ENCODE results near the gene ZCCHC17.

Gene ZCCHC17

GRCh38 chr1:31413405-31414001 lies 116.7 kb downstream of the ZCCHC17 start:
- Histone ChIP-seq H3K27me3 (ENCODE audit: insufficient read depth, low read depth, severe bottlenecking) (no peaks in the 10 kb centered on the region), H3K36me3 (no peaks in the 10 kb centered on the region), H3K9me3 (ENCODE audit: severe bottlenecking) (no peaks in the 10 kb centered on the region), H3K27ac (peak overlapping the region; percentile 32), H3K4me3 (ENCODE audit: low read depth, low read length) (peak overlapping the region; percentile 73)
- DNase-seq = peak; percentile 34
- TF ChIP-seq CTCF (IDR thresholded peaks at IDR 0.05; ENCODE audit: low read depth, low read length) = no peak

Measured in WERI-Rb-1 (cell line).